ENCODE data around the gene UCK1.
"Not testable (repeated sequence)": the region's sequence is repeated elsewhere in the genome, so short reads cannot be mapped to it uniquely, and the experiment has no call there.

The UCK1 gene

GRCh38 chr9:131554087-131554842 is 23.2 kb upstream of the UCK1 start:
- DNase-seq: no peak

GRCh38 chr9:131552030-131552429 is 21.0 kb upstream of the UCK1 start:
- no peak for DNase-seq

GRCh38 chr9:131550465-131550864 is 19.4 kb upstream of the UCK1 start:
- DNase-seq: not testable (repeated sequence)

GRCh38 chr9:131549186-131549585 is 18.1 kb upstream of the UCK1 start:
- not testable (repeated sequence) for DNase-seq

GRCh38 chr9:131546336-131547084 is 15.4 kb upstream of the UCK1 start:
- DNase-seq: no peak

GRCh38 chr9:131545786-131546335 is 14.8 kb upstream of the UCK1 start:
- DNase-seq: no peak

- no peak for DNase-seq
These were observed 14.1 kb upstream of the UCK1 start, which contains the start of gene PRRT1B for GRCh38 chr9:131545003-131545785. PRRT1B (plus strand) TSS chr9:131545523; CDS start chr9:131545616, 93 bp downstream.

GRCh38 chr9:131543141-131543540 is 12.1 kb upstream of the UCK1 start:
- DNase-seq: no peak

- no peak for DNase-seq
These were observed 8.3 kb upstream of the UCK1 start for GRCh38 chr9:131539223-131539923.

GRCh38 chr9:131537946-131538345 is 6.9 kb upstream of the UCK1 start:
- DNase-seq: no peak

GRCh38 chr9:131534721-131535237 is 3.7 kb upstream of the UCK1 start:
- DNase-seq: no peak

- DNase-seq: peak; percentile 17
These were observed 530 bp downstream of the UCK1 start for GRCh38 chr9:131530546-131530919.

GRCh38 chr9:131529597-131530545 is 1.2 kb downstream of the UCK1 start:
- DNase-seq: no peak

GRCh38 chr9:131528886-131529505 is 2.1 kb downstream of the UCK1 start:
- no peak for DNase-seq

GRCh38 chr9:131528186-131528585 is 2.9 kb downstream of the UCK1 start:
- DNase-seq: no peak

GRCh38 chr9:131525643-131526565 is 5.2 kb downstream of the UCK1 start:
- DNase-seq: no peak

- peak; percentile 50 for DNase-seq
These were observed 6.3 kb downstream of the UCK1 start for GRCh38 chr9:131524665-131525315.
